Thyroid gland (tissue), 4 donors: ENCODE measurements around the gene GNPDA2. TPM values are rescaled to one million over a fixed set of nuclear protein-coding genes. Genes with fewer than 3 reads are reported as not detected.

Experiments used
- DNase-seq, 2 donors: peaks; one replicate each; pipeline ENCODE4 v3.0.0-alpha.2; 2019
- H3K27ac ChIP-seq, 3 donors: fragments of 200-600 bp; sonication (generic); 1 replicate in 2 of 3; 2 replicates in 1 of 3; pipeline ENCODE4 v1.5.1; 2016 to 2019; ENCODE audit warnings: mild to moderate bottlenecking in 1 of 3, moderate library complexity in 1 of 3
- H3K27me3 ChIP-seq: fragments of 200-600 bp; sonication (generic); one replicate; pipeline ENCODE4 v1.5.1; 2019
- H3K36me3 ChIP-seq, 2 donors: fragments of 200-600 bp; sonication (generic); one replicate each; pipeline ENCODE4 v1.5.1; 2016 to 2019
- H3K4me1 ChIP-seq, 2 donors: fragments of 200-600 bp; sonication (generic); one replicate each; pipeline ENCODE4 v1.5.1; 2017 to 2019
- H3K4me3 ChIP-seq, 3 donors: fragments of 200-600 bp; sonication (generic); replicated peaks in 1 of 3; 1 replicate in 2 of 3; 2 replicates in 1 of 3; pipeline ENCODE4 v1.5.1; 2016; ENCODE audit warnings: mild to moderate bottlenecking in 1 of 3
- H3K9me3 ChIP-seq: fragments of 200-600 bp; sonication (generic); one replicate; pipeline ENCODE4 v1.5.1; 2017
- CTCF ChIP-seq, 6 experiments: fragments of 200-600 bp in 3 of 6; fragments of 450-650 bp in 3 of 6; sonication (generic) in 3 of 6; IDR thresholded peaks; one replicate each; pipeline ENCODE4 v1.5.1; 2016 to 2019; ENCODE audit warnings: antibody characterized with exemption in 6 of 6, mild to moderate bottlenecking in 2 of 6, inconsistent platforms in 1 of 6, moderate library complexity in 1 of 6
- POLR2A ChIP-seq, 2 donors: fragments of 450-650 bp; IDR thresholded peaks; one replicate each; pipeline ENCODE4 v1.6.1; 2017; ENCODE audit warnings: antibody characterized with exemption in 2 of 2, mild to moderate bottlenecking in 2 of 2, moderate library complexity in 1 of 2
- WGBS, 2 donors: methylation state at CpG; one replicate each; pipeline ENCODE4 v1.1.5; 2017; 5-methylcytosine and 5-hydroxymethylcytosine counted together
- intact Hi-C: fragments of 100-400 bp; cut with DNase I; formaldehyde crosslinking; loops from one replicate; pipeline ENCODE4 v1.15.1; 2023
- total RNA-seq, 4 donors: library from RNA; depleted of rRNA; stranded (reverse); fragments of >200 nt; gene quantifications; one replicate each; pipeline ENCODE4 v1.2.3, GENCODE V29; 2016

GNPDA2 gene
- total RNA-seq, 4 donors from 2014 or later, result 24.3 to 32.4 (median 28.7) TPM

GRCh38 chr4:44720371-44720770 lies 6.0 kb downstream of the GNPDA2 start:
- peaks cover 4 to 7% of the 10 kb centered on the region in 2 donors for H3K4me1 ChIP-seq
- H3K9me3 ChIP-seq, result no peaks in the 10 kb centered on the region
- no peaks in the 10 kb centered on the region for H3K27me3 ChIP-seq
- no peak overlapping the region for H3K27ac ChIP-seq
- TF ChIP-seq POLR2A (IDR thresholded peaks at IDR 0.05) (no peak), CTCF (IDR thresholded peaks at IDR 0.05) (no peak)
- intact Hi-C loops, result no loop called here
- no peaks in the 10 kb centered on the region for H3K36me3 ChIP-seq
- H3K4me3 ChIP-seq, result no peak overlapping the region
- no peak for DNase-seq
- WGBS, 2 donors, result 93 to 96% methylated on average over 4 of the region's 4 CpGs

- H3K27ac ChIP-seq, result no peak overlapping the region
- H3K9me3 ChIP-seq, result no peaks in the 10 kb centered on the region
- no peaks in the 10 kb centered on the region for H3K27me3 ChIP-seq
- WGBS, 2 donors, result 73 to 75% methylated on average over 5 of the region's 5 CpGs
- no peaks in the 10 kb centered on the region for H3K36me3 ChIP-seq
- no peak for DNase-seq
- intact Hi-C loops, result no loop called here
- no peaks in the 10 kb centered on the region for H3K4me1 ChIP-seq
- no peak overlapping the region for H3K4me3 ChIP-seq
- TF ChIP-seq CTCF (IDR thresholded peaks at IDR 0.05), result no peak
- no peak for TF ChIP-seq POLR2A (IDR thresholded peaks at IDR 0.05)
These were observed 9.8 kb downstream of the GNPDA2 start for GRCh38 chr4:44716597-44716996.

- H3K27ac ChIP-seq, result no peak overlapping the region
- DNase-seq, result no peak
- no peaks in the 10 kb centered on the region for H3K27me3 ChIP-seq
- TF ChIP-seq CTCF (IDR thresholded peaks at IDR 0.05) (no peak), POLR2A (IDR thresholded peaks at IDR 0.05) (no peak)
- 92 to 94% methylated on average over 1 of the region's 1 CpG for WGBS, 2 donors
- no peaks in the 10 kb centered on the region for H3K36me3 ChIP-seq
- intact Hi-C loops, result no loop called here
- no peaks in the 10 kb centered on the region for H3K9me3 ChIP-seq
- H3K4me1 ChIP-seq, result no peaks in the 10 kb centered on the region
- no peak overlapping the region for H3K4me3 ChIP-seq
These were observed 13.2 kb downstream of the GNPDA2 start for GRCh38 chr4:44713125-44713524.

GRCh38 chr4:44704673-44705072 lies 21.7 kb downstream of the GNPDA2 start:
- TF ChIP-seq CTCF (IDR thresholded peaks at IDR 0.05), result no peak
- TF ChIP-seq POLR2A (IDR thresholded peaks at IDR 0.05), result no peak
- Histone ChIP-seq H3K4me1 (no peaks in the 10 kb centered on the region), H3K4me3 (no peak overlapping the region), H3K27me3 (no peaks in the 10 kb centered on the region), H3K36me3 (peaks cover 7 to 24% of the 10 kb centered on the region in 2 donors), H3K9me3 (no peaks in the 10 kb centered on the region), H3K27ac (no peak overlapping the region)
- intact Hi-C loops, result no loop called here
- 94 to 95% methylated on average over 4 of the region's 4 CpGs for WGBS, 2 donors
- no peak for DNase-seq

- no peak overlapping the region for H3K4me3 ChIP-seq
- H3K9me3 ChIP-seq, result no peaks in the 10 kb centered on the region
- H3K27ac ChIP-seq, result no peak overlapping the region
- no peaks in the 10 kb centered on the region for H3K4me1 ChIP-seq
- no peak for TF ChIP-seq POLR2A (IDR thresholded peaks at IDR 0.05)
- DNase-seq, result no peak
- WGBS, 2 donors, result 89 to 90% methylated on average over 2 of the region's 2 CpGs
- peaks cover 27 to 42% of the 10 kb centered on the region in 2 donors for H3K36me3 ChIP-seq
- intact Hi-C loops, result no loop called here
- H3K27me3 ChIP-seq, result no peaks in the 10 kb centered on the region
These were observed 25.3 kb downstream of the GNPDA2 start for GRCh38 chr4:44701037-44701436.

- H3K4me1 ChIP-seq, result no peaks in the 10 kb centered on the region
- TF ChIP-seq CTCF (IDR thresholded peaks at IDR 0.05) (no peak), POLR2A (IDR thresholded peaks at IDR 0.05) (no peak)
- no peaks in the 10 kb centered on the region for H3K27me3 ChIP-seq
- no peak for DNase-seq
- no peak overlapping the region for H3K4me3 ChIP-seq
- H3K36me3 ChIP-seq, result peaks cover 27 to 44% of the 10 kb centered on the region in 2 donors
- intact Hi-C loops, result no loop called here
- no peaks in the 10 kb centered on the region for H3K9me3 ChIP-seq
- H3K27ac ChIP-seq, result no peak overlapping the region
- WGBS, 2 donors, result 91 to 100% methylated on average over 1 of the region's 1 CpG
These were observed 25.9 kb downstream of the GNPDA2 start for GRCh38 chr4:44700427-44700826.
